Activated CD8-positive, alpha-beta T cell treated with anti-CD3 and anti-CD28 coated beads, Interleukin-2, amount 10 ng/mL, durations not matched to agents 7 days and 5 days (primary cell): Measurements from ENCODE around the gene KCNC1. TPM values are rescaled to one million over a fixed set of nuclear protein-coding genes. Genes with fewer than 3 reads are reported as not detected.

ENCODE experiments used
- ATAC-seq: fragments of 150-1000 bp; cut with Tn5 transposase; one replicate; pipeline ENCODE4 v1.10.0; 2021; ENCODE audit warnings: moderate library complexity
- CTCF ChIA-PET: fragments of 350-600 bp; sonication (Branson Sonifier 250); formaldehyde crosslinking; loops from one replicate; lab custom pipeline; 2021; ENCODE audit warnings: antibody characterized with exemption; lab: Charles Lee
- POLR2A ChIA-PET: fragments of 350-600 bp; sonication (Branson Sonifier 250); formaldehyde crosslinking; loops from one replicate; lab custom pipeline; 2021; ENCODE audit warnings: antibody characterized with exemption; lab: Charles Lee
- DNase-seq: peaks from one replicate; pipeline ENCODE4 v3.0.0-alpha.2; 2020
- H3K27ac Mint-ChIP-seq: one replicate; pipeline ENCODE4 v1.8.0; 2021; ENCODE audit warnings: mild to moderate bottlenecking, mixed read lengths
- H3K27me3 Mint-ChIP-seq: one replicate; pipeline ENCODE4 v1.8.0; 2021; ENCODE audit warnings: low read depth, mixed read lengths
- H3K36me3 Mint-ChIP-seq: one replicate; pipeline ENCODE4 v1.8.0; 2021; ENCODE audit warnings: low read depth, mixed read lengths
- H3K4me1 Mint-ChIP-seq: one replicate; pipeline ENCODE4 v1.8.0; 2021; ENCODE audit warnings: low read depth, mixed read lengths
- H3K4me3 Mint-ChIP-seq: one replicate; pipeline ENCODE4 v1.8.0; 2021; ENCODE audit warnings: mild to moderate bottlenecking, mixed read lengths
- H3K9me3 Mint-ChIP-seq: one replicate; pipeline ENCODE4 v1.8.0; 2022; ENCODE audit warnings: mixed read lengths; ENCODE audit not compliant: insufficient read depth
- total RNA-seq, 2 experiments: library from RNA; stranded (reverse); gene quantifications; one replicate each; pipeline ENCODE4 v1.2.3, GENCODE V29; 2021

The KCNC1 gene
- total RNA-seq, 2 experiments from 2014 or later: not detected

DNA sequence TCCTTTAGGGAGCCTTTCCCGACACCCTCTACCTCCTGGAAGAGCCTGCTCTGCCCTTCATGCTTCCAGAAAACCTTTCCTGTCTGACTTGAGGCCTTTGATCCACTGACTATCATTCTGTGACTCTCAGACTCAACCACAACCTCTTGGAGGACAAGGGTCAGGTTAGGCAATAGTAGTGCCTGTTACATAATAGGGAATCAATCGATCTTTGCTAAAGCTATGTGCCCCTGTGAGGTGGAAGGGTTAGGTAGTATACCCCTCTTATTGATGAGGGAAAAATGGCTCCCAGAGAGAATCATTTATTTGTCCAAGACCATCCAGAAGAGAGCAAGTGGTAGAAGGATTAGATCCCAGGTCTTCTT is 16.2 kb downstream of the KCNC1 start:
- ChIA-PET CTCF (interaction anchor here (1.4 kb wide), 1 partner anchor 20 kb away, joined by 4 read pairs; no protein-coding TSS in a partner anchor), POLR2A (no interaction called here)
- H3K36me3 Mint-ChIP-seq: no peaks in the 10 kb centered on the region

GRCh38 chr11:17751558-17751957 is 17.0 kb downstream of the KCNC1 start:
- H3K36me3 Mint-ChIP-seq: no peaks in the 10 kb centered on the region
- DNase-seq (no peak), ATAC-seq (no peak)
- no peak overlapping the region for H3K27ac Mint-ChIP-seq
- H3K9me3 Mint-ChIP-seq: no peaks in the 10 kb centered on the region
- no peak overlapping the region for H3K4me3 Mint-ChIP-seq
- POLR2A ChIA-PET: no interaction called here
- no peaks in the 10 kb centered on the region for H3K4me1 Mint-ChIP-seq
- no peaks in the 10 kb centered on the region for H3K27me3 Mint-ChIP-seq
- CTCF ChIA-PET: interaction anchor here (1.4 kb wide), 1 partner anchor 21 kb away, joined by 4 read pairs; no protein-coding TSS in a partner anchor

More for the DNA sequence above, 16.2 kb downstream of the KCNC1 start:
- Mint-ChIP-seq H3K4me3 (no peak overlapping the region), H3K27me3 (no peaks in the 10 kb centered on the region), H3K9me3 (no peaks in the 10 kb centered on the region), H3K27ac (no peak overlapping the region), H3K4me1 (no peaks in the 10 kb centered on the region)
- ATAC-seq: no peak
- no peak for DNase-seq

GRCh38 chr11:17752144-17752543 is 17.6 kb downstream of the KCNC1 start:
- Mint-ChIP-seq H3K9me3 (no peaks in the 10 kb centered on the region), H3K36me3 (no peaks in the 10 kb centered on the region), H3K4me3 (no peak overlapping the region), H3K4me1 (no peaks in the 10 kb centered on the region), H3K27me3 (peaks cover 2% of the 10 kb centered on the region), H3K27ac (no peak overlapping the region)
- POLR2A ChIA-PET: no interaction called here
- no peak for ATAC-seq
- no peak for DNase-seq
- CTCF ChIA-PET: no interaction called here

- CTCF ChIA-PET: no interaction called here
- ATAC-seq (no peak), DNase-seq (no peak)
- Mint-ChIP-seq H3K4me3 (no peak overlapping the region), H3K27me3 (peaks cover 5% of the 10 kb centered on the region), H3K27ac (no peak overlapping the region), H3K36me3 (no peaks in the 10 kb centered on the region), H3K4me1 (no peaks in the 10 kb centered on the region), H3K9me3 (no peaks in the 10 kb centered on the region)
- POLR2A ChIA-PET: no interaction called here
Measured at GRCh38 chr11:17753153-17753552, 18.6 kb downstream of the KCNC1 start.

- CTCF ChIA-PET: no interaction called here
- POLR2A ChIA-PET: no interaction called here
- Mint-ChIP-seq H3K4me3 (no peak overlapping the region), H3K27ac (no peak overlapping the region), H3K9me3 (no peaks in the 10 kb centered on the region), H3K4me1 (no peaks in the 10 kb centered on the region), H3K27me3 (peaks cover 9% of the 10 kb centered on the region), H3K36me3 (no peaks in the 10 kb centered on the region)
- ATAC-seq (no peak), DNase-seq (no peak)
Measured at GRCh38 chr11:17753641-17754040, 19.1 kb downstream of the KCNC1 start.

DNA sequence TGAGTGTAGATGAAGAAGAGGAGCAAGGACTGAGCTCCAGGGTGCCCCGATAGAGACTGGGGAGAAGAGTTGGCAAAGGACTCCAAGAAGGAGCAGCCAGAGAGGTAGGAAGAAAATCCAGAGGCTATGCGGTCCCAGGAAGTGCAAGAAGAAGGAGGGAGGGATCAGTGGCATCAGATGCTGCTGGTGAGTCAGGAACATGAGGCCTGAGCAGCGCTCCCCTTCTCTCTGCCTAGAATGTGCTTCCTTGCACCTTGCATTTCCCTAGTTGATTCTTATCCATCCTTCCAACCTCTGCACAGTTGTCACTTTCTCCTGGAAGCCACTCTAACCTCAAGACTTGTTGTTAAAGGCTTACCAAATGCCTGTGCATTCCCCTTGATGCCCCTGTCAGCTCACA is 21.3 kb downstream of the KCNC1 start:
- no peak overlapping the region for H3K27ac Mint-ChIP-seq
- ATAC-seq (no peak), DNase-seq (no peak)
- ChIA-PET POLR2A (no interaction called here), CTCF (no interaction called here)
- peaks cover 9% of the 10 kb centered on the region for H3K27me3 Mint-ChIP-seq
- H3K4me3 Mint-ChIP-seq: no peak overlapping the region
- no peaks in the 10 kb centered on the region for H3K36me3 Mint-ChIP-seq
- H3K9me3 Mint-ChIP-seq: no peaks in the 10 kb centered on the region
- H3K4me1 Mint-ChIP-seq: no peaks in the 10 kb centered on the region

DNA sequence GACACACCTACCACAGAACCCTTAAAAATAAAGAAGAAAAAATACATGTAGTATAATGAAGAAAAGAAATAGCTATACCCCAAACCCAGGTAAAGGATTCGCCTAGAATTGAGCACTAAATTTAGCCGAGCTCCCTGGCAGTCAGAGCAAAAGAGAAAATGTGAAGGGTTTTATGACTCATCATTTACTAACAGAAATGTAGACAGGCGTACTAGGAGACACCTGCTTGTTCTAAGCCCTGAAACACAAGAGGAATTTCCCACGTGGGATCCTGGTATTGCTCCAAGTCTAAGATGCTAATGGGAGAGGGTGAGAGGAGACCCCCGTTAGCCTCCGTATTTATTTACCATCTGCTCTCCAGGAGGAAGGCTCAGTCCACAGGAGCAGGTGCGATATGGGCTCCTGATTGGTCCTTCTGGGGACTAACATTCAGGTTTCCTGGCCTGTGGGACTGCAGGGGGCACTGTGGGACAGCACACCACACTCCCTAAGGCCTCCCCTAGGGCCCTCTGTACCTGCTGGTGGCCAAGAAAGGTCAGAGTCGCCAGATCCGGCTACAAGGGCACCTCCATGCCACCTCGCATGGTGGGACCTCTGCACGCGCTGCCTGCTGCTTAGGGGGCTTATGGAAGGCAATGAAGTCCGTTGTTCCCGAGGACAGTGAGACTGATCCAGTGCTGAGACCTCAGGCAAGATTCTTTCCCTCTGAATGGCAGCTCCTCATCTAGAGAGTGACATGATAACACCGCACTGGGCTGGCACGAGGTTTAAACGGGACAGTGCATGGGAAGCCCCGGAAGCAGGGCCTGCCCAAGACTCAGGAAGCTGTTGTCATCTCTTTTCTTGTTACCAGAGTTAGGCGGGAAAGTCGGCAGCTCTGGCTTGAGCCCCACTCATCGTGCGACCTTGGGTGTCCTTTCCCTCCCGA is 25.8 kb downstream of the KCNC1 start:
- Mint-ChIP-seq H3K9me3 (no peaks in the 10 kb centered on the region), H3K4me3 (no peak overlapping the region), H3K4me1 (no peaks in the 10 kb centered on the region), H3K27ac (no peak overlapping the region), H3K36me3 (no peaks in the 10 kb centered on the region), H3K27me3 (peaks cover 9% of the 10 kb centered on the region)
- ATAC-seq (peak; percentile 81), DNase-seq (peak; percentile 47)
- POLR2A ChIA-PET: no interaction called here
- CTCF ChIA-PET: interaction anchor here (0.7 to 3.7 kb wide), 4 partner anchors 29 to 220 kb away, joined by 3 to 21 read pairs (median 7); no protein-coding TSS in a partner anchor

DNA sequence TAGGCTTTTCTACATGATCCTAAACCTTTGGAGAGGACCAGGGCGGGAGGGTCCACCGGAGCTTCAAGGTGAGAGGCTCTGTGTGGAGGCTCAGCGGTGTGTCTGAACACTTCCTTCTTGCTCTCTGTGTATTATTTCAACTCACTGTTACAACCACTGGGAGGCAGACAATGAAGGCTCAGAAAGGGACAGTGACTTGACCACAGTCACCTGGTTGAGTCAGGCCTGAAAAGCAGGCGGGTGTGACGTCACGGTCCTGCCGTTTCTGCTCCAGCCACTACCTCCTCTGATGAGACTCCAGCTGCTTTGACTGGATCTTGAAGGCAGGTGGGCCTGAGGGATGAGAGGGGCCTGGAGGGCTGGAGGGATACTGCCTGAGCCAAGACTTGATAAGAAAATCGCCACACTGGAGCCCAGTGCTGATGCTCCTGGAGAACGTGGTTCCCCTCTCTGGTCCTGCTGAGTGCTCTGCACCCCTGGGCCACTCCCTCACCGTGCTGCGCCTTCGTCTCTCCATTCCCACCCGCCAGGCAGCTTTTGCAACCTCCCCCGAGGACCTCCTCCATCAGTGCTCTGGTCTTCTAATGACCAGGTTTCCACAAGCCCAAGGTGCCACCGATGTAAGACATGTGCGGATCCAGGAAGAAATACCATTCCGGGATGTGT is 27.9 kb downstream of the KCNC1 start:
- ChIA-PET CTCF (no interaction called here), POLR2A (no interaction called here)
- H3K4me1 Mint-ChIP-seq: no peaks in the 10 kb centered on the region
- H3K27me3 Mint-ChIP-seq: peaks cover 6% of the 10 kb centered on the region
- H3K36me3 Mint-ChIP-seq: no peaks in the 10 kb centered on the region
- DNase-seq (no peak), ATAC-seq (no peak)
- no peak overlapping the region for H3K27ac Mint-ChIP-seq
- no peak overlapping the region for H3K4me3 Mint-ChIP-seq
- no peaks in the 10 kb centered on the region for H3K9me3 Mint-ChIP-seq

- Mint-ChIP-seq H3K9me3 (no peaks in the 10 kb centered on the region), H3K4me3 (no peak overlapping the region), H3K36me3 (no peaks in the 10 kb centered on the region), H3K27ac (no peak overlapping the region), H3K4me1 (no peaks in the 10 kb centered on the region), H3K27me3 (peaks cover 3% of the 10 kb centered on the region)
- no peak for DNase-seq
- CTCF ChIA-PET: no interaction called here
- POLR2A ChIA-PET: no interaction called here
- no peak for ATAC-seq
Measured at GRCh38 chr11:17763244-17763643, 28.7 kb downstream of the KCNC1 start.

GRCh38 chr11:17763703-17764102 is 29.1 kb downstream of the KCNC1 start:
- Mint-ChIP-seq H3K9me3 (no peaks in the 10 kb centered on the region), H3K27me3 (no peaks in the 10 kb centered on the region), H3K27ac (no peak overlapping the region), H3K36me3 (no peaks in the 10 kb centered on the region), H3K4me3 (no peak overlapping the region), H3K4me1 (no peaks in the 10 kb centered on the region)
- POLR2A ChIA-PET: no interaction called here
- ATAC-seq (no peak), DNase-seq (no peak)
- CTCF ChIA-PET: no interaction called here

DNA sequence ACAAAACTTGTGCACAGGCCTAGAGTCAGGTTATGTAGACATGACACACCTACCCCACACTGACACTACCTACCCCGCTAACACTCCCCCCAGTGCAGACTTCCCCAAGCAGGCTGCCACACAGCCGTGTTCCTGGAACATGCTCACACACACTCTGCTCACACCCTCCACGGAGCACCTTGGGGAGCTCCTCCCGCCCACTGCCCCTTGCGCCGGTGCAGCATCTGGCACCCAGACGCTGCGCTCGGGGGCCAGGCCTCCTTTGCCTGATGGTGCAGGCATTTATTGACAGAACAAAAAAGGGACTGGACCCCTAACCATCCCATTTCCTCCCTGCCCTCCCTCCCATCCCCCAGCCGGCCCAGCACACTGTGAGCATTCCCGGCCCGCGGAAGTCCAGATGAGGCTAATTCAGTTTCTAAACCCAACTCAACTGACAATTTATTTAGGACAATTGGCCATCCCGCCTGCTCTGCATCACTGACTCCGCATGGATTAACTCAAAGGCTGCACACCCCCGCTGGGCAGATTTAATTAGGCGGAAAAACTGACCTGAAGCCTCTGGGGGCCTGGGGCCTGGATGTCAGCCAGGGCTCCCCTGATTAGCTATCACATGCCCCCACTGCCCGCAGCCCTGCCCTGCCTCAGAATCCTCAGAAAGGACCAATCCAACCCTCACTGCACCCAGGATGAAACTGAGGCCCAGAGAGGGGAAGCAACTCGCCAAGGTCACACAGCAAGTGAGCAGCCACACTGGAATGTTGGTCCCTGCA is 30.1 kb downstream of the KCNC1 start:
- POLR2A ChIA-PET: no interaction called here
- H3K27me3 Mint-ChIP-seq: no peaks in the 10 kb centered on the region
- H3K36me3 Mint-ChIP-seq: no peaks in the 10 kb centered on the region
- no peak for DNase-seq
- H3K9me3 Mint-ChIP-seq: no peaks in the 10 kb centered on the region
- no peak overlapping the region for H3K27ac Mint-ChIP-seq
- ATAC-seq: no peak
- CTCF ChIA-PET: no interaction called here
- H3K4me1 Mint-ChIP-seq: no peaks in the 10 kb centered on the region
- H3K4me3 Mint-ChIP-seq: no peak overlapping the region
